Measurements from ENCODE around the gene ZNF638.

DNA sequence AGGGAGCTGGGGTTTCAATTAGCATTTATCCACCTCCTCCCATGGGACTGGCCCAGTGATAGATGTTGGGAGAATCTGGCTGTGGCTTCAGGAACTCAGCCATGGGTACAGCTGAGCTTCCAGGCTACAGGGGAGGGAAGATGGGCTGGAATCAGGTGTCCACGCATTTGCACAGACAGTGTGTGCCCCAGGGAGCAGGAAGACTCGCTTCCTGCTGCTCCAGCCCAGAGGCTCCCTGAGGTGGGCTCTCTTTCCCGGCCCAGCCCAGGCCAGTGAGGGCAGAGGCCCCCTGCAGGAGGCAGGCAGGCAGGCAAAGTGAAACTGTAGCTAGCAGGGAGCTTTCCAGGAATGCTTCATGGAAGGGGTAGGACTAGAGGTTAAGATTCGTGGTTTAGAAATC lies 150.5 kb downstream of the ZNF638 start:
- TF ChIP-seq ZNF121 (tag by site-specific recombination; IDR thresholded peaks at IDR 0.05): no peak
- TF ChIP-seq, protein P1, sequence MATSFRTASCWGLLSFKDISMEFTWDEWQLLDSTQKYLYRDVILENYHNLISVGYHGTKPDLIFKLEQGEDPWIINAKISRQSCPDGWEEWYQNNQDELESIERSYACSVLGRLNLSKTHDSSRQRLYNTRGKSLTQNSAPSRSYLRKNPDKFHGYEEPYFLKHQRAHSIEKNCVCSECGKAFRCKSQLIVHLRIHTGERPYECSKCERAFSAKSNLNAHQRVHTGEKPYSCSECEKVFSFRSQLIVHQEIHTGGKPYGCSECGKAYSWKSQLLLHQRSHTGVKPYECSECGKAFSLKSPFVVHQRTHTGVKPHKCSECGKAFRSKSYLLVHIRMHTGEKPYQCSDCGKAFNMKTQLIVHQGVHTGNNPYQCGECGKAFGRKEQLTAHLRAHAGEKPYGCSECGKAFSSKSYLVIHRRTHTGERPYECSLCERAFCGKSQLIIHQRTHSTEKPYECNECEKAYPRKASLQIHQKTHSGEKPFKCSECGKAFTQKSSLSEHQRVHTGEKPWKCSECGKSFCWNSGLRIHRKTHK (tag by site-specific recombination; IDR thresholded peaks at IDR 0.05): no peak
- TF ChIP-seq, protein P2, sequence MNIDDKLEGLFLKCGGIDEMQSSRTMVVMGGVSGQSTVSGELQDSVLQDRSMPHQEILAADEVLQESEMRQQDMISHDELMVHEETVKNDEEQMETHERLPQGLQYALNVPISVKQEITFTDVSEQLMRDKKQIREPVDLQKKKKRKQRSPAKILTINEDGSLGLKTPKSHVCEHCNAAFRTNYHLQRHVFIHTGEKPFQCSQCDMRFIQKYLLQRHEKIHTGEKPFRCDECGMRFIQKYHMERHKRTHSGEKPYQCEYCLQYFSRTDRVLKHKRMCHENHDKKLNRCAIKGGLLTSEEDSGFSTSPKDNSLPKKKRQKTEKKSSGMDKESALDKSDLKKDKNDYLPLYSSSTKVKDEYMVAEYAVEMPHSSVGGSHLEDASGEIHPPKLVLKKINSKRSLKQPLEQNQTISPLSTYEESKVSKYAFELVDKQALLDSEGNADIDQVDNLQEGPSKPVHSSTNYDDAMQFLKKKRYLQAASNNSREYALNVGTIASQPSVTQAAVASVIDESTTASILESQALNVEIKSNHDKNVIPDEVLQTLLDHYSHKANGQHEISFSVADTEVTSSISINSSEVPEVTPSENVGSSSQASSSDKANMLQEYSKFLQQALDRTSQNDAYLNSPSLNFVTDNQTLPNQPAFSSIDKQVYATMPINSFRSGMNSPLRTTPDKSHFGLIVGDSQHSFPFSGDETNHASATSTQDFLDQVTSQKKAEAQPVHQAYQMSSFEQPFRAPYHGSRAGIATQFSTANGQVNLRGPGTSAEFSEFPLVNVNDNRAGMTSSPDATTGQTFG (tag by site-specific recombination; IDR thresholded peaks at IDR 0.05; ENCODE audit: borderline replicate concordance): no peak
- no peak for TF ChIP-seq ZNF184 (tag by site-specific recombination; IDR thresholded peaks at IDR 0.05)
- TF ChIP-seq, protein P3, sequence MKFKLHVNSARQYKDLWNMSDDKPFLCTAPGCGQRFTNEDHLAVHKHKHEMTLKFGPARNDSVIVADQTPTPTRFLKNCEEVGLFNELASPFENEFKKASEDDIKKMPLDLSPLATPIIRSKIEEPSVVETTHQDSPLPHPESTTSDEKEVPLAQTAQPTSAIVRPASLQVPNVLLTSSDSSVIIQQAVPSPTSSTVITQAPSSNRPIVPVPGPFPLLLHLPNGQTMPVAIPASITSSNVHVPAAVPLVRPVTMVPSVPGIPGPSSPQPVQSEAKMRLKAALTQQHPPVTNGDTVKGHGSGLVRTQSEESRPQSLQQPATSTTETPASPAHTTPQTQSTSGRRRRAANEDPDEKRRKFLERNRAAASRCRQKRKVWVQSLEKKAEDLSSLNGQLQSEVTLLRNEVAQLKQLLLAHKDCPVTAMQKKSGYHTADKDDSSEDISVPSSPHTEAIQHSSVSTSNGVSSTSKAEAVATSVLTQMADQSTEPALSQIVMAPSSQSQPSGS (tag by site-specific recombination; IDR thresholded peaks at IDR 0.05; ENCODE audit: low read depth): no peak
- TF ChIP-seq, protein P4, sequence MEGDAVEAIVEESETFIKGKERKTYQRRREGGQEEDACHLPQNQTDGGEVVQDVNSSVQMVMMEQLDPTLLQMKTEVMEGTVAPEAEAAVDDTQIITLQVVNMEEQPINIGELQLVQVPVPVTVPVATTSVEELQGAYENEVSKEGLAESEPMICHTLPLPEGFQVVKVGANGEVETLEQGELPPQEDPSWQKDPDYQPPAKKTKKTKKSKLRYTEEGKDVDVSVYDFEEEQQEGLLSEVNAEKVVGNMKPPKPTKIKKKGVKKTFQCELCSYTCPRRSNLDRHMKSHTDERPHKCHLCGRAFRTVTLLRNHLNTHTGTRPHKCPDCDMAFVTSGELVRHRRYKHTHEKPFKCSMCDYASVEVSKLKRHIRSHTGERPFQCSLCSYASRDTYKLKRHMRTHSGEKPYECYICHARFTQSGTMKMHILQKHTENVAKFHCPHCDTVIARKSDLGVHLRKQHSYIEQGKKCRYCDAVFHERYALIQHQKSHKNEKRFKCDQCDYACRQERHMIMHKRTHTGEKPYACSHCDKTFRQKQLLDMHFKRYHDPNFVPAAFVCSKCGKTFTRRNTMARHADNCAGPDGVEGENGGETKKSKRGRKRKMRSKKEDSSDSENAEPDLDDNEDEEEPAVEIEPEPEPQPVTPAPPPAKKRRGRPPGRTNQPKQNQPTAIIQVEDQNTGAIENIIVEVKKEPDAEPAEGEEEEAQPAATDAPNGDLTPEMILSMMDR (tag by site-specific recombination; IDR thresholded peaks at IDR 0.05): no peak
- no peak for TF ChIP-seq HOXA7 (CRISPR knock-in tag; IDR thresholded peaks at IDR 0.05; ENCODE audit: borderline replicate concordance)
- no peak for TF ChIP-seq ZNF670 (tag by site-specific recombination; IDR thresholded peaks at IDR 0.05; ENCODE audit: low read depth)
- TF ChIP-seq, protein P5, sequence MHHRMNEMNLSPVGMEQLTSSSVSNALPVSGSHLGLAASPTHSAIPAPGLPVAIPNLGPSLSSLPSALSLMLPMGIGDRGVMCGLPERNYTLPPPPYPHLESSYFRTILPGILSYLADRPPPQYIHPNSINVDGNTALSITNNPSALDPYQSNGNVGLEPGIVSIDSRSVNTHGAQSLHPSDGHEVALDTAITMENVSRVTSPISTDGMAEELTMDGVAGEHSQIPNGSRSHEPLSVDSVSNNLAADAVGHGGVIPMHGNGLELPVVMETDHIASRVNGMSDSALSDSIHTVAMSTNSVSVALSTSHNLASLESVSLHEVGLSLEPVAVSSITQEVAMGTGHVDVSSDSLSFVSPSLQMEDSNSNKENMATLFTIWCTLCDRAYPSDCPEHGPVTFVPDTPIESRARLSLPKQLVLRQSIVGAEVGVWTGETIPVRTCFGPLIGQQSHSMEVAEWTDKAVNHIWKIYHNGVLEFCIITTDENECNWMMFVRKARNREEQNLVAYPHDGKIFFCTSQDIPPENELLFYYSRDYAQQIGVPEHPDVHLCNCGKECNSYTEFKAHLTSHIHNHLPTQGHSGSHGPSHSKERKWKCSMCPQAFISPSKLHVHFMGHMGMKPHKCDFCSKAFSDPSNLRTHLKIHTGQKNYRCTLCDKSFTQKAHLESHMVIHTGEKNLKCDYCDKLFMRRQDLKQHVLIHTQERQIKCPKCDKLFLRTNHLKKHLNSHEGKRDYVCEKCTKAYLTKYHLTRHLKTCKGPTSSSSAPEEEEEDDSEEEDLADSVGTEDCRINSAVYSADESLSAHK (tag by site-specific recombination; IDR thresholded peaks at IDR 0.05): no peak
- TF ChIP-seq, protein P6, sequence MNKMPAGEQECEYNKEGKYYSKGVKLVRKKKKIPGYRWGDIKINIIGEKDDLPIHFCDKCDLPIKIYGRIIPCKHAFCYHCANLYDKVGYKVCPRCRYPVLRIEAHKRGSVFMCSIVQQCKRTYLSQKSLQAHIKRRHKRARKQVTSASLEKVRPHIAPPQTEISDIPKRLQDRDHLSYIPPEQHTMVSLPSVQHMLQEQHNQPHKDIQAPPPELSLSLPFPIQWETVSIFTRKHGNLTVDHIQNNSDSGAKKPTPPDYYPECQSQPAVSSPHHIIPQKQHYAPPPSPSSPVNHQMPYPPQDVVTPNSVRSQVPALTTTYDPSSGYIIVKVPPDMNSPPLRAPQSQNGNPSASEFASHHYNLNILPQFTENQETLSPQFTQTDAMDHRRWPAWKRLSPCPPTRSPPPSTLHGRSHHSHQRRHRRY (tag by site-specific recombination; IDR thresholded peaks at IDR 0.05): no peak
- no peak for TF ChIP-seq ZNF23 (tag by site-specific recombination; IDR thresholded peaks at IDR 0.05; ENCODE audit: borderline replicate concordance)
- no peak for TF ChIP-seq YY1 (tag by site-specific recombination; IDR thresholded peaks at IDR 0.05)
- no peak for TF ChIP-seq ZNF701 (tag by site-specific recombination; IDR thresholded peaks at IDR 0.05)
- no peak for TF ChIP-seq KLF16 (tag by site-specific recombination; IDR thresholded peaks at IDR 0.05)
